Heart right ventricle (tissue), 16 donors: ENCODE measurements around the gene UFSP1. TPM values are rescaled to one million over a fixed set of nuclear protein-coding genes. Genes with fewer than 3 reads are reported as not detected.

Source experiments
- ATAC-seq, 8 donors: fragments of 200-7000 bp; cut with Tn5 transposase; one replicate each; pipeline ENCODE4 v1.9.1; 2020; ENCODE audit warnings: mild to moderate bottlenecking in 8 of 8, moderate library complexity in 8 of 8, moderate number of reproducible peaks in 1 of 8
- DNase-seq, 2 donors: peaks; one replicate each; pipeline ENCODE4 v3.0.0-alpha.2; 2020
- H3K27ac ChIP-seq, 10 donors: fragments of 200-600 bp; sonication (generic) in 2 of 10; one replicate each; pipeline versions ENCODE4 v1.5.0 to v1.8.0; 2020 to 2022; ENCODE audit warnings: mild to moderate bottlenecking in 3 of 10
- H3K27me3 ChIP-seq, 7 donors: fragments of 200-600 bp; one replicate each; pipeline ENCODE4 v1.8.0; 2021 to 2022; ENCODE audit warnings: mild to moderate bottlenecking in 2 of 7
- H3K36me3 ChIP-seq, 9 donors: fragments of 200-600 bp; sonication (generic) in 1 of 9; one replicate each; pipeline versions ENCODE4 v1.5.0 to v1.8.0; 2020 to 2022; ENCODE audit warnings: mild to moderate bottlenecking in 2 of 9
- H3K4me1 ChIP-seq, 9 donors: fragments of 200-600 bp; sonication (generic) in 1 of 9; one replicate each; pipeline versions ENCODE4 v1.5.0 to v1.8.0; 2020 to 2022; ENCODE audit warnings: mild to moderate bottlenecking in 4 of 9
- H3K4me3 ChIP-seq, 10 donors: fragments of 200-600 bp; sonication (generic) in 2 of 10; one replicate each; pipeline versions ENCODE4 v1.5.0 to v1.8.0; 2020 to 2022; ENCODE audit warnings: mild to moderate bottlenecking in 7 of 10, moderate library complexity in 2 of 10
- H3K9me3 ChIP-seq, 11 donors: fragments of 200-600 bp in 10 of 11; sonication (generic) in 2 of 11; one replicate each; pipeline versions ENCODE4 v1.5.0 to v1.8.0; 2013 to 2022; ENCODE audit warnings: mild to moderate bottlenecking in 2 of 11, control low read depth in 1 of 11, moderate library complexity in 1 of 11
- CTCF ChIP-seq, 9 donors: fragments of 200-600 bp; sonication (generic) in 2 of 9; IDR thresholded peaks; one replicate each; pipeline versions ENCODE4 v1.5.0 to v1.8.0; 2021 to 2022; ENCODE audit warnings: antibody characterized with exemption in 9 of 9, mild to moderate bottlenecking in 5 of 9, moderate library complexity in 1 of 9
- WGBS, 2 donors: extraction: QIAGEN DNeasy Blood & Tissue Kit; methylation state at CpG; one replicate each; pipeline ENCODE4 v1.1.7; 2013; ENCODE audit warnings: inconsistent platforms in 1 of 2; 5-methylcytosine and 5-hydroxymethylcytosine counted together
- intact Hi-C, 10 donors: fragments of 100-400 bp; cut with DNase I; formaldehyde crosslinking; loops; one replicate each; pipeline versions ENCODE4 v1.11.1 to v1.14.2; 2022
- polyA plus RNA-seq, 2 donors: library from polyadenylated mRNA; stranded (reverse); fragments of 200-250 nt; gene quantifications; one replicate each; pipeline ENCODE4 v1.2.3, GENCODE V29; 2013
- total RNA-seq, 10 donors: library from RNA; stranded (reverse); fragmentation: NEBNext Ultra II Directional in 3 of 10; extraction: Animal tissue kit (Norgen Biotek cat#: 25700) in 3 of 10; gene quantifications; one replicate each; pipeline versions ENCODE4 v1.2.1 to v1.2.4, GENCODE V29; 2021 to 2023
- donor health status: Arrhythmogenic right ventricular cardiomyopathy.
- donor health status: ischemic (EF 13 %, LVEDD 7.1; RV severe dilation, severe dysfunction).
- donor health status: healthy with polysubstance abuse.
- donor health status: DM: no; HTN: yes; CAD: no.
- donor health status: DM: no; HTN: no; CAD: no.
- donor health status: ischemic (EF 25% LVEDD 6.9; RV normal size, moderate dysfunction).
- donor health status: ischemic (EF 25% LVEDD 5.7; RV mildly dilated, moderate dysfunction).
- donor health status: healthy.
- donor health status: DM: yes; HTN: yes; CAD: no.
- donor health status: Ischemic cardiomyopathy.
- donor health status: ischemic (EF 35%, LVEDD 5.7; RV mildly dilated, moderate dysfunction).
- donor health status: nonischemic (EF 11% LVEDD 7.7; RV severe dilation, severe dysfunction).
- donor health status: DM: yes; HTN: yes; CAD: no.
- donor health status: PGD.
- donor health status: ischemic (EF 29% LVEDD 5.4; RV normal size, mild dysfunction).
- donor health status: nonischemic (EF 23%, LVEDD 6.1; RV moderate dilation, normal function).

Gene UFSP1
- total and polyA plus RNA-seq, 12 donors, result 0.99 to 3.4 (median 1.9) TPM

GRCh38 chr7:100895956-100896731, 6.6 kb upstream of the UFSP1 start:
- intact Hi-C loops, result loop anchor here in 9 of 10 donors (2.0 to 10.0 kb wide), 7 partner anchors 71 to 389 kb away; partner anchors contain the start of gene MUC12 (in 1 of the 9)
- no peaks in the 10 kb centered on the region for H3K36me3 ChIP-seq
- peak overlapping the region; percentile 18 to 61 (median 53) for H3K4me3 ChIP-seq
- DNase-seq (peak in 1 of 2 donors; percentile 50), ATAC-seq (peak in 7 of 8 donors; percentile 2 to 35 (median 32))
- peak overlapping the region in 1 of 10 donors; percentile 64 for H3K27ac ChIP-seq
- H3K9me3 ChIP-seq, result no peaks in the 10 kb centered on the region
- peaks cover 0 to 31% (median 18%) of the 10 kb centered on the region in 9 donors for H3K4me1 ChIP-seq
- WGBS, 2 donors, result 4% methylated on average over 47 to 54 of the region's 54 CpGs
- peaks cover 13 to 86% (median 60%) of the 10 kb centered on the region in 7 donors for H3K27me3 ChIP-seq
- TF ChIP-seq CTCF (IDR thresholded peaks at IDR 0.05), result no peak

DNA sequence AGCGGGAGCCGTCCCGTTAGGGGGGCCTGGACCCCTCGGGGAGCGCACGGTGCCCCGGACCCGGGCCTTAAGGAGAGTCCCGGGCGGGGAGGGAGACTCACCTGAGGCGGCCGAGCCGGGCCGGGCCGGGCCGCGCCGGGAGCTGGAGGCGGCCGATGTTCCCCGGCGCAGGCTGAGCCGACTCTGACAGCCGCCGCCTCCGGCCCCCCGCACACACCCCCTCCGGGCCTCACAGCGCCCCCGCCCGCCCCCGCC, 6.1 kb upstream of the UFSP1 start, which contains the start of gene ACHE:
Gene ACHE, minus strand, starts transcription at position 188 of the 255 bp plus-strand sequence. CDS start 1,656 bp downstream, outside the sequence.
- ATAC-seq (peak in 3 of 8 donors; percentile 4 to 9 (median 6)), DNase-seq (no peak)
- peaks cover 13 to 91% (median 55%) of the 10 kb centered on the region in 7 donors for H3K27me3 ChIP-seq
- H3K27ac ChIP-seq, result peak within 1 kb of the TSS in 6 of 10 donors; percentile 24 to 64 (median 39)
- WGBS, 2 donors, result 0 to 1% methylated on average over 25 to 32 of the region's 32 CpGs
- intact Hi-C loops, result loop anchor here in 7 of 10 donors (5.0 to 10.0 kb wide), 6 partner anchors 72 to 389 kb away; partner anchors contain the start of gene MUC12 (in 1 of the 7)
- H3K4me1 ChIP-seq, result peaks cover 5 to 36% (median 23%) of the 10 kb centered on the region in 9 donors
- TF ChIP-seq CTCF (IDR thresholded peaks at IDR 0.05), result no peak
- peak within 1 kb of the TSS; percentile 18 to 61 (median 53) for H3K4me3 ChIP-seq
- H3K36me3 ChIP-seq, result no peaks in the 10 kb centered on the region
- H3K9me3 ChIP-seq, result no peaks in the 10 kb centered on the region

- TF ChIP-seq CTCF (IDR thresholded peaks at IDR 0.05), result peak; percentile 46 to 80 (median 78)
- Histone ChIP-seq H3K4me3 (peak overlapping the region; percentile 18 to 61 (median 53)), H3K27me3 (peaks cover 13 to 93% (median 51%) of the 10 kb centered on the region in 7 donors), H3K4me1 (peaks cover 6 to 41% (median 29%) of the 10 kb centered on the region in 9 donors), H3K27ac (peak overlapping the region in 6 of 10 donors; percentile 24 to 64 (median 39)), H3K36me3 (no peaks in the 10 kb centered on the region), H3K9me3 (no peaks in the 10 kb centered on the region)
- ATAC-seq, result peak in 4 of 8 donors; percentile 13 to 27 (median 24)
- 1% methylated on average over 75 to 83 of the region's 83 CpGs for WGBS, 2 donors
- intact Hi-C loops, result loop anchor here in 9 of 10 donors (1.0 to 10.0 kb wide), 8 partner anchors 72 to 390 kb away; partner anchors contain the start of gene MUC12 (in 1 of the 9)
- DNase-seq, result peak in 1 of 2 donors; percentile 66
Measured at GRCh38 chr7:100894860-100895700, 5.6 kb upstream of the UFSP1 start.
